GM18870 (cell line): ENCODE measurements around the gene PCDHGA11.
"Not testable (repeated sequence)": the region's sequence is repeated elsewhere in the genome, so short reads cannot be mapped to it uniquely, and the experiment has no call there.

Experiments
- ATAC-seq: cut with Tn5 transposase; IDR thresholded peaks from one replicate; pipeline ENCODE4 v1.9.1; 2021; ENCODE audit warnings: moderate library complexity; ENCODE audit not compliant: unreplicated experiment

Gene PCDHGA11

GRCh38 chr5:141398608-141399007, 22.2 kb upstream of the PCDHGA11 start:
- no peak for ATAC-seq

GRCh38 chr5:141399555-141400258, 21.1 kb upstream of the PCDHGA11 start:
- ATAC-seq = no peak

GRCh38 chr5:141402553-141403243, 18.2 kb upstream of the PCDHGA11 start, which contains the start of gene PCDHGA9:
Gene PCDHGA9, plus strand, starts transcription at chr5:141402778. Its CDS starts 175 bp downstream, at chr5:141402953.
- no peak for ATAC-seq

GRCh38 chr5:141403387-141403786, 17.5 kb upstream of the PCDHGA11 start:
- no peak for ATAC-seq

GRCh38 chr5:141407790-141408505, 12.9 kb upstream of the PCDHGA11 start, which contains the start of gene PCDHGB6:
Gene PCDHGB6, plus strand, starts transcription at chr5:141408021. Its CDS starts 182 bp downstream, at chr5:141408203.
- ATAC-seq = not testable (repeated sequence)

- no peak for ATAC-seq
Observed at GRCh38 chr5:141409598-141410306, 11.1 kb upstream of the PCDHGA11 start.

GRCh38 chr5:141411575-141411974, 9.3 kb upstream of the PCDHGA11 start:
- no peak for ATAC-seq

GRCh38 chr5:141412854-141413539, 7.9 kb upstream of the PCDHGA11 start, which contains the start of gene PCDHGA10:
Gene PCDHGA10, plus strand, starts transcription at chr5:141412987. Its CDS starts 189 bp downstream, at chr5:141413176.
- ATAC-seq = peak; percentile 78

GRCh38 chr5:141413540-141414069, 7.2 kb upstream of the PCDHGA11 start:
- ATAC-seq = no peak

GRCh38 chr5:141414548-141415274, 6.1 kb upstream of the PCDHGA11 start:
- not testable (repeated sequence) for ATAC-seq

- not testable (repeated sequence) for ATAC-seq
Observed at GRCh38 chr5:141415275-141415618, 5.6 kb upstream of the PCDHGA11 start.

GRCh38 chr5:141417494-141418172, 3.2 kb upstream of the PCDHGA11 start, which contains the start of gene PCDHGB7:
Gene PCDHGB7, plus strand, starts transcription at chr5:141417677. Its CDS starts 183 bp downstream, at chr5:141417860.
- peak; percentile 68 for ATAC-seq

GRCh38 chr5:141419074-141419880, 1.6 kb upstream of the PCDHGA11 start:
- no peak for ATAC-seq

- no peak for ATAC-seq
Observed at GRCh38 chr5:141421489-141421855, 621 bp downstream of the PCDHGA11 start.

GRCh38 chr5:141422742-141423291, 2.0 kb downstream of the PCDHGA11 start:
- no peak for ATAC-seq

GRCh38 chr5:141427783-141428426, 7.1 kb downstream of the PCDHGA11 start:
- no peak for ATAC-seq
